Osteocyte (in vitro differentiated cells): ENCODE measurements around the gene NAALADL2. TPM values are rescaled to one million over a fixed set of nuclear protein-coding genes. Genes with fewer than 3 reads are reported as not detected.

Experiments used
- DNase-seq: peaks from one replicate; pipeline ENCODE4 v3.0.0; 2021; ENCODE audit warnings: mixed read lengths; ENCODE audit not compliant: unreplicated experiment; ENCODE audit errors: extremely low spot score
- H3K27ac Mint-ChIP-seq: one replicate; pipeline ENCODE4 v1.8.0; 2021; ENCODE audit warnings: mild to moderate bottlenecking, mixed read lengths; ENCODE audit not compliant: unreplicated experiment
- H3K27me3 Mint-ChIP-seq: one replicate; pipeline ENCODE4 v1.8.0; 2021; ENCODE audit warnings: mixed read lengths; ENCODE audit not compliant: unreplicated experiment
- H3K36me3 Mint-ChIP-seq: one replicate; pipeline ENCODE4 v1.8.0; 2021; ENCODE audit warnings: mixed read lengths; ENCODE audit not compliant: unreplicated experiment
- H3K4me1 Mint-ChIP-seq: one replicate; pipeline ENCODE4 v1.8.0; 2021; ENCODE audit warnings: mixed read lengths; ENCODE audit not compliant: unreplicated experiment
- H3K4me3 Mint-ChIP-seq: one replicate; pipeline ENCODE4 v1.8.0; 2021; ENCODE audit warnings: mild to moderate bottlenecking, moderate library complexity, mixed read lengths; ENCODE audit not compliant: unreplicated experiment
- H3K9me3 Mint-ChIP-seq: one replicate; pipeline ENCODE4 v1.8.0; 2021; ENCODE audit warnings: mixed read lengths; ENCODE audit not compliant: unreplicated experiment
- total RNA-seq: library from RNA; stranded (reverse); gene quantifications from 2 replicates; pipeline ENCODE4 v1.2.1, GENCODE V29; 2021
- TF ChIP-seq, protein P1 (sequence below): fragments of 200-600 bp; sonication (generic); IDR thresholded peaks from 2 replicates; pipeline ENCODE4 v1.5.0; 2021; ENCODE audit warnings: antibody characterized with exemption, mild to moderate bottlenecking, moderate library complexity

The NAALADL2 gene
- total RNA-seq, 1 donor from 2014 or later, result 16.1 TPM

DNA sequence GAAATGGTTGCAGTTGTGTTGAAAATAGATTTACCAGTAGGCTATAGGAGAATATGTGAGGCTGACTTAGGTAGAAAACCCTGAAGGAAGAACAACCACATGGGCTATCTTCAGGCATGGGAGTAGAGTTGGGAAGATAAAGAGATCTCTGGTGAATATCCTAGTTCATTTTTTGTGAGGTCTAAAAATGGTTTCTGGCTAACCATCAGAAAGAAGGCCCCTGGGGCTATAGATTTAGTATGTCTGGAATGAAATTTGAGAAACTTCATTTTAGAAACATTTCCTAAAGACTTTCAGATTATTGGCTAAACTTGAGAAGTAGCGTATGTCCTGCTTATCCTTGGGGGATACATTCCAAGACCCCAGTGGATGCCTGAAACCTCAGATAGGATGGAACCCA lies 148.2 kb downstream of the NAALADL2 start:
- Mint-ChIP-seq H3K27ac (peak overlapping the region; percentile 54), H3K27me3 (no peaks in the 10 kb centered on the region), H3K36me3 (no peaks in the 10 kb centered on the region), H3K4me3 (no peak overlapping the region), H3K4me1 (peaks cover 36% of the 10 kb centered on the region), H3K9me3 (peaks cover 9% of the 10 kb centered on the region)
- TF ChIP-seq, protein P1, sequence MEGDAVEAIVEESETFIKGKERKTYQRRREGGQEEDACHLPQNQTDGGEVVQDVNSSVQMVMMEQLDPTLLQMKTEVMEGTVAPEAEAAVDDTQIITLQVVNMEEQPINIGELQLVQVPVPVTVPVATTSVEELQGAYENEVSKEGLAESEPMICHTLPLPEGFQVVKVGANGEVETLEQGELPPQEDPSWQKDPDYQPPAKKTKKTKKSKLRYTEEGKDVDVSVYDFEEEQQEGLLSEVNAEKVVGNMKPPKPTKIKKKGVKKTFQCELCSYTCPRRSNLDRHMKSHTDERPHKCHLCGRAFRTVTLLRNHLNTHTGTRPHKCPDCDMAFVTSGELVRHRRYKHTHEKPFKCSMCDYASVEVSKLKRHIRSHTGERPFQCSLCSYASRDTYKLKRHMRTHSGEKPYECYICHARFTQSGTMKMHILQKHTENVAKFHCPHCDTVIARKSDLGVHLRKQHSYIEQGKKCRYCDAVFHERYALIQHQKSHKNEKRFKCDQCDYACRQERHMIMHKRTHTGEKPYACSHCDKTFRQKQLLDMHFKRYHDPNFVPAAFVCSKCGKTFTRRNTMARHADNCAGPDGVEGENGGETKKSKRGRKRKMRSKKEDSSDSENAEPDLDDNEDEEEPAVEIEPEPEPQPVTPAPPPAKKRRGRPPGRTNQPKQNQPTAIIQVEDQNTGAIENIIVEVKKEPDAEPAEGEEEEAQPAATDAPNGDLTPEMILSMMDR, result no peak
- no peak for DNase-seq

DNA sequence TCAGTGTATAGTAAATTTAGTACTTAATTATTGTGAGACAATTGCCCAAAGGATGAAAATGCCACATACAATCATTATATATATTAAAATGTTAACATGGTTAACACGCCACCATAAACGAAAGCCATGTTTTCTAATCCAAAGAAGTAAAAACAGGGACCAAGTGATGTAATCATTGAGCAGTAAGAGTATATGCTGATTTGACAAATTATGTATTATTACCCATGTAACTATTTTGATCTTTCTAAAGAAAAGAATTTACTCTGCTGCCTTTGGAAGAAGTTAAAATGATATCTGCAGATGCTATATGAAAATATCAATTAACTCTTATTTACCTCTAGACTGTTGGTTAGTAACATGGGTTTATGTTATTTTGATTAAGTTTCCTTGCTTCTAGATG lies 150.2 kb downstream of the NAALADL2 start:
- Mint-ChIP-seq H3K36me3 (no peaks in the 10 kb centered on the region), H3K4me3 (no peak overlapping the region), H3K9me3 (peaks cover 9% of the 10 kb centered on the region), H3K27ac (no peak overlapping the region), H3K4me1 (peaks cover 25% of the 10 kb centered on the region), H3K27me3 (no peaks in the 10 kb centered on the region)
- DNase-seq, result no peak
- TF ChIP-seq, protein P1, result no peak

- H3K9me3 Mint-ChIP-seq, result peaks cover 9% of the 10 kb centered on the region
- H3K36me3 Mint-ChIP-seq, result no peaks in the 10 kb centered on the region
- no peaks in the 10 kb centered on the region for H3K27me3 Mint-ChIP-seq
- peaks cover 20% of the 10 kb centered on the region for H3K4me1 Mint-ChIP-seq
- TF ChIP-seq, protein P1, result no peak
- DNase-seq, result no peak
- H3K4me3 Mint-ChIP-seq, result no peak overlapping the region
- no peak overlapping the region for H3K27ac Mint-ChIP-seq
These were observed 156.0 kb downstream of the NAALADL2 start for GRCh38 chr3:175015056-175015635.

- H3K27me3 Mint-ChIP-seq, result no peaks in the 10 kb centered on the region
These were observed 160.0 kb downstream of the NAALADL2 start for GRCh38 chr3:175018946-175019727.

DNA sequence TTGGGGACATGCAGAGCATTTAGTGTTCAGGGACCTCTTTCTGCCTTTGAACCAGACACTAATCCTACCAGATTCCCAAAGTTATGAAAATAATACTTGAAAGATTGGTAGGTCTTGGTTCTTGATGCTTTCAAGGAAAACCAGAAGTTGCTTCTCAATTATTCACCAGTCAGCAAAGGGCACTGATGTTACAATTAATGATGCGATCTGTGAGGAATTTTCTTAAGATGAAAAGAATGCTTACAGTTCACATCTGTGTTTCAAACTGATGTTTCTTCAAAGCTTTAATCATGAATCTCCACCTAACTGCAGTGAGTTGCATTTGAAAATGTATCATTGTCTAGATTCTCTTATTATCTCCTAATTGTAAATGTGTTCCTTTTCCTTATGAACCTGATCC lies 161.0 kb downstream of the NAALADL2 start:
- Mint-ChIP-seq H3K9me3 (no peaks in the 10 kb centered on the region), H3K27me3 (no peaks in the 10 kb centered on the region), H3K27ac (peak overlapping the region; percentile 47), H3K4me3 (no peak overlapping the region), H3K36me3 (no peaks in the 10 kb centered on the region), H3K4me1 (peaks cover 25% of the 10 kb centered on the region)
- TF ChIP-seq, protein P1, result no peak
- DNase-seq, result no peak

More at GRCh38 chr3:175018946-175019727, 160.0 kb downstream of the NAALADL2 start:
- H3K27ac Mint-ChIP-seq, result peak overlapping the region; percentile 70
- DNase-seq, result no peak
- no peaks in the 10 kb centered on the region for H3K9me3 Mint-ChIP-seq
- TF ChIP-seq, protein P1, result no peak
- H3K36me3 Mint-ChIP-seq, result no peaks in the 10 kb centered on the region
- H3K4me3 Mint-ChIP-seq, result no peak overlapping the region
- peaks cover 25% of the 10 kb centered on the region for H3K4me1 Mint-ChIP-seq
